GM19397 (cell line): Measurements from ENCODE around the gene FGFBP3.

Experiments used
- ATAC-seq: cut with Tn5 transposase; IDR thresholded peaks from one replicate; pipeline ENCODE4 v1.9.1; 2021; ENCODE audit warnings: mild to moderate bottlenecking, moderate library complexity; ENCODE audit not compliant: unreplicated experiment

Gene FGFBP3

GRCh38 chr10:91860885-91861284, 48.4 kb downstream of the FGFBP3 start:
- ATAC-seq, result no peak

- no peak for ATAC-seq
Observed at GRCh38 chr10:91856637-91857036, 52.6 kb downstream of the FGFBP3 start.
